ENCODE data around the gene WDR35.

DNA sequence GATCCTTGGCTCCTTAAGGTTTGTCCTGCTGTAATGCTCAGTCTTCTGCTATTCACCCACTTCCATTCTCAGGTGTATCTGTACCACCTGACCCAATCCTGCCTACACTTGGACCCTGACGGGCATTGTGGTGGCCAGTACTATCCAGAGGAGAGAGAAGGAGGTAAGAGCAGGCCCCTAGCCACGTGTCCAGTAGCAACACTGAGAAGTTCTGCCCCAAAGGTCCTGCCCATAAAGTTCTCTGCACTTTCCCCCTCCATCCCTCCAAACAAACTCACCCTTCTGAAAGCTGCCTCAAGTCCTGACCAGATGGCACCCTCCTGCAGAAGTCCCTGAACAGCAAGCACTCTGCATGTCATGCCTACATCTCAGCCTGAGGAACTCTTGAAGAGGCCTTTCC lies 106.4 kb downstream of the WDR35 start:
- no peak for TF ChIP-seq CTCF (conservative IDR thresholded peaks at IDR 0.05; ENCODE audit: low read depth, low read length)
- TF ChIP-seq EZH2 (IDR thresholded peaks at IDR 0.05; ENCODE audit: low read length, unreplicated experiment) = no peak
